ENCODE data around the gene MDGA2. TPM values are rescaled to one million over a fixed set of nuclear protein-coding genes. Genes with fewer than 3 reads are reported as not detected.

MDGA2 gene
- total and polyA plus RNA-seq, 12 donors: 0.05 to 0.15 TPM; not detected in 10

DNA sequence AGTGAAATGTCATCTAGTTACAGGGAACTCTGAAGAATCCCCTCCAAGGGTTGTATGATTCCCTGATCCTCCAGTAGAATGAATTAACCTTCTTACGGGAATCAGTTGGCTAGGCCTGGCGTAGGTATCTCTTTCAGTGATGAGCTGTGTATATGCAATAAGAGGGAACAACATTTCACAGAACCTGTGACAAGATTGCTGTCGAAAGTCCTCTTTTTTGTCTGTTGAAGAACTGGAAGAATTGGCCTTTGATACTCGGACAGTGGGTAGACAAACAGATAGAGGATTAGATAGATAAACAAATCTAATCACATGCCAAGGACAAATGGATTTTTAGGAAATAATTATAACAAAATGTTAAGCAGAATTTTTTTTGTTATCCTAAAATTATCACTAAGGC is 184.6 kb downstream of the MDGA2 start:
- ATAC-seq (no peak), DNase-seq (no peak)
- 86 to 88% methylated on average over 4 of the region's 4 CpGs for WGBS, 2 donors
- Histone ChIP-seq H3K4me3 (no peak overlapping the region), H3K4me1 (no peaks in the 10 kb centered on the region), H3K9me3 (peaks cover 0 to 12% (median 0%) of the 10 kb centered on the region in 11 donors), H3K27ac (no peak overlapping the region), H3K27me3 (no peaks in the 10 kb centered on the region), H3K36me3 (no peaks in the 10 kb centered on the region)
- intact Hi-C loops (cut with DNase I): no loop called here
- TF ChIP-seq, protein P1, sequence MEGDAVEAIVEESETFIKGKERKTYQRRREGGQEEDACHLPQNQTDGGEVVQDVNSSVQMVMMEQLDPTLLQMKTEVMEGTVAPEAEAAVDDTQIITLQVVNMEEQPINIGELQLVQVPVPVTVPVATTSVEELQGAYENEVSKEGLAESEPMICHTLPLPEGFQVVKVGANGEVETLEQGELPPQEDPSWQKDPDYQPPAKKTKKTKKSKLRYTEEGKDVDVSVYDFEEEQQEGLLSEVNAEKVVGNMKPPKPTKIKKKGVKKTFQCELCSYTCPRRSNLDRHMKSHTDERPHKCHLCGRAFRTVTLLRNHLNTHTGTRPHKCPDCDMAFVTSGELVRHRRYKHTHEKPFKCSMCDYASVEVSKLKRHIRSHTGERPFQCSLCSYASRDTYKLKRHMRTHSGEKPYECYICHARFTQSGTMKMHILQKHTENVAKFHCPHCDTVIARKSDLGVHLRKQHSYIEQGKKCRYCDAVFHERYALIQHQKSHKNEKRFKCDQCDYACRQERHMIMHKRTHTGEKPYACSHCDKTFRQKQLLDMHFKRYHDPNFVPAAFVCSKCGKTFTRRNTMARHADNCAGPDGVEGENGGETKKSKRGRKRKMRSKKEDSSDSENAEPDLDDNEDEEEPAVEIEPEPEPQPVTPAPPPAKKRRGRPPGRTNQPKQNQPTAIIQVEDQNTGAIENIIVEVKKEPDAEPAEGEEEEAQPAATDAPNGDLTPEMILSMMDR (IDR thresholded peaks at IDR 0.05): no peak

DNA sequence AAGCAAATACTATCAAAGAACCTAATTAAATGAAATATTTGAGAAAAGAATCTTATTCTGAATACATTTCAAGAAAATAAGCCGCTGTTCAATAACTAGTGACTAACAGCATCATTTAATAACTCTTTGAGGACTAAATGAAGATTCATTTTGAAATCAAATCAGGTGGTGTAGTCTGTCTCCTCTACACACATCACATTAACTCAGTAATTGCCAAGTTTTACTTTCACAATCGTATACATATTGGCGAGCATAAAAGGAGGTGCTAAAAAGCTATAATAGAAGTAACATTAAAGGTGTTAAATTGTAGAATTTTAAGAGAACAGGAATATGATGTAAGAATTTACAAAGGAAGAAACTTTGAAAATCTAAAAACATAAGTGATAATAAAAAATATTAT is 185.1 kb downstream of the MDGA2 start:
- Histone ChIP-seq H3K36me3 (no peaks in the 10 kb centered on the region), H3K4me3 (no peak overlapping the region), H3K4me1 (no peaks in the 10 kb centered on the region), H3K27ac (no peak overlapping the region), H3K27me3 (no peaks in the 10 kb centered on the region), H3K9me3 (peaks cover 0 to 14% (median 0%) of the 10 kb centered on the region in 11 donors)
- DNase-seq (no peak), ATAC-seq (no peak)
- TF ChIP-seq, protein P1 (IDR thresholded peaks at IDR 0.05): no peak
- 55 to 58% methylated on average over 3 of the region's 3 CpGs for WGBS, 2 donors
- intact Hi-C loops (cut with DNase I): no loop called here

DNA sequence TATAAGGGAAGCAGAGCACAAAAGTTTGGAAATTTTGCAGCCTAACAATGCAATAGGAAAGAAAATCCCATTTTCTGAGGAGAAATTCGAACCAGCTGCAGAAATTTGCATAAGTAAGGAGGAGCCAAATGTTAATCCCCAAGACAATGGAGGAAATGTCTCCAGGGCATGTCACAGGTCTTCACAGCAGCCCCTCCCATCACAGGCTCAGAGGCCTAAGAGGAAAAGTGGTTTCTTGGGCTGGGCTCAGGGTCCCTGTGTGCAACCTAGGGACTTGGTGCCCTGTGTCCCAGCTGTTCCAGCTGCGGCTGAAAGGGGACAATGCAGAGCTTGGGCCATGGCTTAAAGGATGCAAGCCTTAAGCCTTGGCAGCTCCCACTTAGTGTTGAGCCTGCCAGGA is 190.0 kb downstream of the MDGA2 start:
- intact Hi-C loops (cut with DNase I): no loop called here
- WGBS, 2 donors: 65 to 71% methylated on average over 2 of the region's 2 CpGs
- Histone ChIP-seq H3K27me3 (no peaks in the 10 kb centered on the region), H3K4me3 (no peak overlapping the region), H3K9me3 (peaks cover 0 to 5% (median 0%) of the 10 kb centered on the region in 11 donors), H3K36me3 (no peaks in the 10 kb centered on the region), H3K27ac (no peak overlapping the region), H3K4me1 (no peaks in the 10 kb centered on the region)
- no peak for ATAC-seq
- DNase-seq: no peak
- TF ChIP-seq, protein P1 (IDR thresholded peaks at IDR 0.05): no peak

DNA sequence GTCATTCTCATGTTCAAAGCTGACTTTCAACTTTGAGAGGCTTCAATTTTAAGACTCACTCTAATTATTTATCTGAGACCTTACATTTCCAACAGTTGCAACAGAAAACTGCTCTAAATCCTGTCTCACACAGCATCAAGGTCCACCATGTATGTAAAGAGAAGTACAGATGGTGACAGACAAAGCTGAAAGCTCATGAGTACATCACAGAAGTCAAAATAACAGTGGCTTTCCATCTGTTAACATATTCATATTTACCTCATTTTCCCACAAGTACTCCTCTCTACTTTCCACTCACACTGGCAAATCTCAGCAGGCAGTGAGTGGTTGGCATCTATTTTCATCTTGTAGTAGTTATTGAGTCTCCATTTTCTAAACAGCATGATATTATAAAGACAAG is 192.0 kb downstream of the MDGA2 start:
- Histone ChIP-seq H3K27ac (no peak overlapping the region), H3K4me1 (no peaks in the 10 kb centered on the region), H3K36me3 (no peaks in the 10 kb centered on the region), H3K9me3 (peaks cover 0 to 5% (median 0%) of the 10 kb centered on the region in 11 donors), H3K4me3 (no peak overlapping the region), H3K27me3 (no peaks in the 10 kb centered on the region)
- DNase-seq (no peak), ATAC-seq (no peak)
- TF ChIP-seq, protein P1 (IDR thresholded peaks at IDR 0.05): no peak
- intact Hi-C loops (cut with DNase I): no loop called here
